Diencephalon (tissue), 1 donor: ENCODE data around the gene SFI1. TPM values are rescaled to one million over a fixed set of nuclear protein-coding genes. Genes with fewer than 3 reads are reported as not detected.

Source experiments
- small RNA-seq: library from RNA; depleted of rRNA; stranded (forward); fragments of <200 nt; gene quantifications from one replicate; pipeline ENCODE3, GENCODE V24; 2014
- total RNA-seq: library from RNA; depleted of rRNA; stranded (reverse); fragments of >200 nt; gene quantifications from one replicate; pipeline ENCODE4 v1.2.3, GENCODE V29; 2014

SFI1 gene, protein sequence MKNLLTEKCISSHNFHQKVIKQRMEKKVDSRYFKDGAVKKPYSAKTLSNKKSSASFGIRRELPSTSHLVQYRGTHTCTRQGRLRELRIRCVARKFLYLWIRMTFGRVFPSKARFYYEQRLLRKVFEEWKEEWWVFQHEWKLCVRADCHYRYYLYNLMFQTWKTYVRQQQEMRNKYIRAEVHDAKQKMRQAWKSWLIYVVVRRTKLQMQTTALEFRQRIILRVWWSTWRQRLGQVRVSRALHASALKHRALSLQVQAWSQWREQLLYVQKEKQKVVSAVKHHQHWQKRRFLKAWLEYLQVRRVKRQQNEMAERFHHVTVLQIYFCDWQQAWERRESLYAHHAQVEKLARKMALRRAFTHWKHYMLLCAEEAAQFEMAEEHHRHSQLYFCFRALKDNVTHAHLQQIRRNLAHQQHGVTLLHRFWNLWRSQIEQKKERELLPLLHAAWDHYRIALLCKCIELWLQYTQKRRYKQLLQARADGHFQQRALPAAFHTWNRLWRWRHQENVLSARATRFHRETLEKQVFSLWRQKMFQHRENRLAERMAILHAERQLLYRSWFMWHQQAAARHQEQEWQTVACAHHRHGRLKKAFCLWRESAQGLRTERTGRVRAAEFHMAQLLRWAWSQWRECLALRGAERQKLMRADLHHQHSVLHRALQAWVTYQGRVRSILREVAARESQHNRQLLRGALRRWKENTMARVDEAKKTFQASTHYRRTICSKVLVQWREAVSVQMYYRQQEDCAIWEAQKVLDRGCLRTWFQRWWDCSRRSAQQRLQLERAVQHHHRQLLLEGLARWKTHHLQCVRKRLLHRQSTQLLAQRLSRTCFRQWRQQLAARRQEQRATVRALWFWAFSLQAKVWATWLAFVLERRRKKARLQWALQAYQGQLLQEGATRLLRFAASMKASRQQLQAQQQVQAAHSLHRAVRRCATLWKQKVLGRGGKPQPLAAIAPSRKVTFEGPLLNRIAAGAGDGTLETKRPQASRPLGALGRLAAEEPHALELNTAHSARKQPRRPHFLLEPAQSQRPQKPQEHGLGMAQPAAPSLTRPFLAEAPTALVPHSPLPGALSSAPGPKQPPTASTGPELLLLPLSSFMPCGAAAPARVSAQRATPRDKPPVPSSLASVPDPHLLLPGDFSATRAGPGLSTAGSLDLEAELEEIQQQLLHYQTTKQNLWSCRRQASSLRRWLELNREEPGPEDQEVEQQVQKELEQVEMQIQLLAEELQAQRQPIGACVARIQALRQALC
- 25.8 TPM for total RNA-seq

DNA sequence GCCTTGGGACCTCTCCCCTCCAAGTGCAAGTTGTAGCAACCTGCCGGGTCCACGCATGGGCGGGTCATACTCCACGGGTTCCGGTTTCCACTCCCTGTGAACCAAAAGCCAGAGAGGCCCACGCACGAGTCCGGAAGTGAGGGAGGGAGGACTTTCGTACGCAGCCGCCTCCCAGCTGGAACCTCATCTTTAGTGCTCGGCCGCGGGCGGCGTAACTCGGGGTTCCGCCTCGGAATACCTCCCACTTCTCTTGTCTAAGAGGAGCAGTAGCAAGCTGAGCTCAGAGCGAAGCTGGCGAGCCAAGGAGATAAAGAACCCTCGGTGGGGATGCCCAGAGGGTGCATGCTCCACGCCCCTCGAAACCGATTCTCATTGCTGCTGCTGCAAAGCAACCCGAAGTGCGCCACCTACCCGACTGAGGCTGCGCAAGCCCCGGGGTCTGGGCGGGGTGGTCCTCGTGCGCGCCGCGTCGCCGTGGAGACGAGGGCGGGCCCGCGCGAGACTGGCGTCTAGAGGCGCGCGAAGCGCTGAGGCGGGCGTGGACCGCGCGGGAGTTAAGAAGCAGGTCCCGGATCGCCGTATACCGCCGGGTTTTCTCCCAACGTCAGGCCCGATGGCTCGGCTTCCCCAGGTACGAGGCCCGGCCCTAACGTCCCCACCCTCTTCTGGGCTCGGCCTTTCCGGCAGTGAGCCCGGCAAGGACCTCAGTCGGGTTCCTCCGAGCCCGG lies at the start of gene SFI1:
TSS of gene SFI1 (plus strand) at position 530 of the 728 bp plus-strand sequence. CDS start 11,749 bp downstream, outside the sequence.

DNA sequence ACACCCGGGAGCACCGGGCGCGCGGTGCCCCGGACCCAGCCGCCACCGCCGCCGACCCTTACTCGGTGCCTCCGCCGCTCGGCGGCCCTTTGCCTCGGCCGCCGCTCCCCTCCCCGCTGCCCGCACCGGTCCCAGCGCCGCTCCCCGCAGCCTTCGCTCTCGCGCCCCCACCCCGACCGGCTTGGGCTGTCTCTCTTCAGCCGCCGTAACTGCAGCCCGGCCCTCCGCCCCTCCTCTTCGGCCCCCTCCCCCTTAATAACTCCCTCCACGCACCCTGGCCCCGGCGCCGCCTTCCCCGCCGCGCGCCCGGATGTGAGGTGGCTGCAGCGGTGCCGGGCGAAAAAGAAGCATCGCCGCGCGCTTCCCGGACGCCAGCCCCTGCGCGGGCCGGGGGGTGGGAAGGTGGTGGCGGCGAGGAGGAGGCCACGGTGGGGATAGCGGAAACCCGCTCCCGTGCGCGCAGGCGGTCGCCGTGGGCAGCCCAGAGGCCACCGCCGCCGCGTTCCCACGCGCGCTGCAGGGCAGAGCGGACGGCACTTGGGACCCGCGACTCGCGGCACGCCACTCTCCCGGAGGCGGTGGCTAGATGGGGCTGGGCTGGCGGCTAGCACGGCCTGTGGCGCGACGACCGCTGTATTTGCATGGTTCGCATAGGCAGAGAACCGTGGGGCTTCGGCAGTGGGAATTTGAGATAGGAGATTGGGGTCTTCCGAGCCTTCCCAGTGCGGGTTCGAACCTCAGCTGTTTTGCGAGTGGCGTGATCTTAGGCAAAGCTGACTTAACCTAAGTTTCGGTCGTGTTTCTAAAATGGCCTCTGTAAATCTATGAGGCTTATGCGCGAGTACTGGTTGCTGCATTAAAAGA lies 6.5 kb upstream of the SFI1 start, which contains the start of gene EIF4ENIF1:
TSS of gene EIF4ENIF1 (minus strand) at position 211 of the 864 bp plus-strand sequence. CDS start 1,124 bp downstream, outside the sequence.

DNA sequence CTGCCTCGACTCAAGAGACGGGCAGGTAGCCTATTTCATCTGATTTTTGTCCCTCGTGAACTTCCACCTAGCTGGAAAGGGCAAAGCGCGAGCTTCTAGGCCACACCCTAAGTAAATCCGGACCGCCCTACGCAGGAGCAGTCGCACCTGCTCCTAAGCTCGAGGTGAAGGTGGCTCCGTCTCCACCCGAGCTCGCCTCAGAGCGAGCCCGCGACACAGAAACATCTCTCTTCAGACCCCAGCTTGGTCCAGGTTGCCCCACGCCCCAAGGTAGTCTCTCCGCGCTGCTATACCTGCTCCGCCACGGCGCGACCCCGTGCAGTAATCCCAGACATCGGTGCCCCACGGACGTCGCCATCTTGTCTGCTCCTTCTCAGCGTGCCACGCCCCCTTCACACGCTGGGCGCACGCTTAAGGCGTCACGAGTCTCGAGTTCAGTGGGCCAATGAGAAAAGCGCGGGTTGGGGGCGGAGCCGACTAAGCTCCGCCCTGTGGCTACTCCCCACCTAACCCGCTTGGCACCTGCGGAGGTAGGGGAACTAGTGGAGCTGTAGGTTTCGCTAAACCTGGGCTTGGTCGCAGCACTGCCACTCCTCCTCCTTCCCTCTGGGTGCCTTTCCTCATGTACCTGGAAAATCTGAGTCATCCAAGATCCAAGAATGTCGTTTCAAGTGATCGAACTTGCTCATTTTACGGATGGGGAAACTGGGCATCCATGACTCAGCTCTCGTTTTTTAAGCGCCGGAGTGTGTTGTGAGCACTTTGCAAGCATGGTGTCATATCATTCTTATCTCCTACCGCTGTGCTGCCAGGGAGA lies 165.7 kb downstream of the SFI1 start, which contains the start of gene PISD:
TSS of gene PISD (minus strand) at position 365 of the 817 bp plus-strand sequence. CDS start at position 358, 7 bp downstream.

Small RNAs within 50 kb of the gene (small RNA-seq; reads per million reads assigned to genes)
- not detected for gene AL096701.2
- gene RNU6-28P: not detected

Other genes with a start within 250 kb of the SFI1 start
- 16.6 TPM for gene PIK3IP1, start 204.0 kb upstream of the SFI1 start, total RNA-seq
- 31.1 TPM for gene PATZ1, start 150.2 kb upstream of the SFI1 start, total RNA-seq
- 75.4 TPM for gene DRG1, start 96.9 kb upstream of the SFI1 start, total RNA-seq
- 22.8 TPM for gene EIF4ENIF1, start 6.7 kb upstream of the SFI1 start, total RNA-seq
- gene PISD, start 165.7 kb downstream of the SFI1 start, total RNA-seq: 30.0 TPM